ENCODE results near the gene ATRNL1. TPM values are rescaled to one million over a fixed set of nuclear protein-coding genes. Genes with fewer than 3 reads are reported as not detected.

The ATRNL1 gene
- total RNA-seq, 1 donor from 2014 or later, result 2.9 TPM

DNA sequence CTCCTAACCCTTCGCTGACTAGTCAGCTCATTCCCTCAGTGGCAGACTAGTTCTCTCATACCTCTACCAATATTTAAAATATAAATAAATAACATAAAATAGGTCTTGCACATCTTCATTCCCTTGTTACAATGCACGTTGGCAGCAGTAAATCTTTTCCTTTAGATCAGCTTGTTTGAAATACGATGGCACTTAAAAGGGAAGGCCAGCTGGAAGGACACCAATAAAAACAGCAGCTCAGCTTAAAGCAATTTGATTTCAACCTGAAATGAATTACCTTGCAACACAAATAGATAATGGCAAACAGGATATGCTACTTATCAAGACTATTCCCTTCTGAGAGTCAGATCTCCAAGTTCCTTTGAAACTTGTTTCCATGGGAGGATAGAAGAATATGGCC is 858.1 kb downstream of the ATRNL1 start:
- no peaks in the 10 kb centered on the region for H3K36me3 ChIP-seq
- H3K27ac ChIP-seq (replicated peaks), result no peak overlapping the region
- H3K4me1 ChIP-seq, result no peaks in the 10 kb centered on the region
- H3K4me3 ChIP-seq, result no peak overlapping the region
- H3K9me3 ChIP-seq (replicated peaks), result no peaks in the 10 kb centered on the region
- TF ChIP-seq, protein P1, sequence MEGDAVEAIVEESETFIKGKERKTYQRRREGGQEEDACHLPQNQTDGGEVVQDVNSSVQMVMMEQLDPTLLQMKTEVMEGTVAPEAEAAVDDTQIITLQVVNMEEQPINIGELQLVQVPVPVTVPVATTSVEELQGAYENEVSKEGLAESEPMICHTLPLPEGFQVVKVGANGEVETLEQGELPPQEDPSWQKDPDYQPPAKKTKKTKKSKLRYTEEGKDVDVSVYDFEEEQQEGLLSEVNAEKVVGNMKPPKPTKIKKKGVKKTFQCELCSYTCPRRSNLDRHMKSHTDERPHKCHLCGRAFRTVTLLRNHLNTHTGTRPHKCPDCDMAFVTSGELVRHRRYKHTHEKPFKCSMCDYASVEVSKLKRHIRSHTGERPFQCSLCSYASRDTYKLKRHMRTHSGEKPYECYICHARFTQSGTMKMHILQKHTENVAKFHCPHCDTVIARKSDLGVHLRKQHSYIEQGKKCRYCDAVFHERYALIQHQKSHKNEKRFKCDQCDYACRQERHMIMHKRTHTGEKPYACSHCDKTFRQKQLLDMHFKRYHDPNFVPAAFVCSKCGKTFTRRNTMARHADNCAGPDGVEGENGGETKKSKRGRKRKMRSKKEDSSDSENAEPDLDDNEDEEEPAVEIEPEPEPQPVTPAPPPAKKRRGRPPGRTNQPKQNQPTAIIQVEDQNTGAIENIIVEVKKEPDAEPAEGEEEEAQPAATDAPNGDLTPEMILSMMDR (IDR thresholded peaks at IDR 0.05; ENCODE audit: borderline replicate concordance), result no peak
- DNase-seq, result no peak
- intact Hi-C loops (cut with micrococcal nuclease), result no loop called here
- no peaks in the 10 kb centered on the region for H3K27me3 ChIP-seq (ENCODE audit: low read depth)

- DNase-seq, result no peak
- no peaks in the 10 kb centered on the region for H3K4me1 ChIP-seq
- TF ChIP-seq, protein P1 (IDR thresholded peaks at IDR 0.05; ENCODE audit: borderline replicate concordance), result no peak
- H3K27ac ChIP-seq (replicated peaks), result no peak overlapping the region
- H3K4me3 ChIP-seq, result no peak overlapping the region
- intact Hi-C loops (cut with micrococcal nuclease), result no loop called here
- H3K9me3 ChIP-seq (replicated peaks), result no peaks in the 10 kb centered on the region
- no peaks in the 10 kb centered on the region for H3K36me3 ChIP-seq
- H3K27me3 ChIP-seq (ENCODE audit: low read depth), result no peaks in the 10 kb centered on the region
Measured at GRCh38 chr10:115953281-115953680, 860.1 kb downstream of the ATRNL1 start.

DNA sequence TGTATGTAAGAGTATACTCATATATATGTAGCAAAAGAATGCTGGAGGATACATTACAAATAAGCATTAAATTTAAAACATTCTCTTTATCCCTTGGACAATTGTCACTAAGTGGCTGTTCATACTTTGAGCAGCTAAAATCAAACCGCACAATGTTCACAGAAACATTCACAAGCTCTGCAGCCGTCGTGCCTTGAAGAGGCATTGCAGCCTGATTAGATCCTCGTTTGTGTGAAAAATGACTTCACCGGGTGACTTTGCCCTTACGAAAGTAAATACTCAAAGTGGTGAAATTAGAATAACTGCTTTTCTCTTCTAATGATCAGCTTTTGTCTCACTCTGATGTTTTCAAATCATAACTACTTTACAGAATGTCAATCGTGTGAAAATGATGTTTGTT is 860.8 kb downstream of the ATRNL1 start:
- no peaks in the 10 kb centered on the region for H3K27me3 ChIP-seq (ENCODE audit: low read depth)
- TF ChIP-seq, protein P1 (IDR thresholded peaks at IDR 0.05; ENCODE audit: borderline replicate concordance), result no peak
- no peaks in the 10 kb centered on the region for H3K9me3 ChIP-seq (replicated peaks)
- intact Hi-C loops (cut with micrococcal nuclease), result no loop called here
- no peak for DNase-seq
- H3K27ac ChIP-seq (replicated peaks), result no peak overlapping the region
- H3K4me1 ChIP-seq, result no peaks in the 10 kb centered on the region
- no peaks in the 10 kb centered on the region for H3K36me3 ChIP-seq
- no peak overlapping the region for H3K4me3 ChIP-seq

- DNase-seq, result no peak
- Histone ChIP-seq H3K4me3 (no peak overlapping the region), H3K27ac (replicated peaks) (no peak overlapping the region), H3K36me3 (no peaks in the 10 kb centered on the region), H3K27me3 (ENCODE audit: low read depth) (no peaks in the 10 kb centered on the region), H3K9me3 (replicated peaks) (no peaks in the 10 kb centered on the region), H3K4me1 (no peaks in the 10 kb centered on the region)
- TF ChIP-seq, protein P1 (IDR thresholded peaks at IDR 0.05; ENCODE audit: borderline replicate concordance), result no peak
- intact Hi-C loops (cut with micrococcal nuclease), result no loop called here
Measured at GRCh38 chr10:115956225-115957011, 863.3 kb downstream of the ATRNL1 start.

- no peak overlapping the region for H3K4me3 ChIP-seq
- TF ChIP-seq, protein P1 (IDR thresholded peaks at IDR 0.05; ENCODE audit: borderline replicate concordance), result no peak
- no peak for DNase-seq
- intact Hi-C loops (cut with micrococcal nuclease), result no loop called here
- no peaks in the 10 kb centered on the region for H3K27me3 ChIP-seq (ENCODE audit: low read depth)
- no peaks in the 10 kb centered on the region for H3K36me3 ChIP-seq
- no peaks in the 10 kb centered on the region for H3K9me3 ChIP-seq (replicated peaks)
- H3K27ac ChIP-seq (replicated peaks), result no peak overlapping the region
- H3K4me1 ChIP-seq, result no peaks in the 10 kb centered on the region
Measured at GRCh38 chr10:115957012-115957399, 863.8 kb downstream of the ATRNL1 start.

Data from left ventricle myocardium inferior (tissue), 1 donor.